Left kidney (tissue), 2 donors: ENCODE measurements around the gene PEAK1. TPM values are rescaled to one million over a fixed set of nuclear protein-coding genes. Genes with fewer than 3 reads are reported as not detected.
A peak's percentile ranks its signal among the peaks of the same experiment; 100 is the strongest.

ENCODE experiments used
- DNase-seq: peaks from one replicate; pipeline ENCODE4 v3.0.0-alpha.2; 2013
- polyA plus RNA-seq: library from polyadenylated mRNA; unstranded; fragments of 120-200 nt; gene quantifications from one replicate; pipeline ENCODE4 v1.2.1, GENCODE V29; 2013; ENCODE audit not compliant: insufficient read length

Gene PEAK1
- polyA plus RNA-seq, 1 donor = 40.5 TPM

DNA sequence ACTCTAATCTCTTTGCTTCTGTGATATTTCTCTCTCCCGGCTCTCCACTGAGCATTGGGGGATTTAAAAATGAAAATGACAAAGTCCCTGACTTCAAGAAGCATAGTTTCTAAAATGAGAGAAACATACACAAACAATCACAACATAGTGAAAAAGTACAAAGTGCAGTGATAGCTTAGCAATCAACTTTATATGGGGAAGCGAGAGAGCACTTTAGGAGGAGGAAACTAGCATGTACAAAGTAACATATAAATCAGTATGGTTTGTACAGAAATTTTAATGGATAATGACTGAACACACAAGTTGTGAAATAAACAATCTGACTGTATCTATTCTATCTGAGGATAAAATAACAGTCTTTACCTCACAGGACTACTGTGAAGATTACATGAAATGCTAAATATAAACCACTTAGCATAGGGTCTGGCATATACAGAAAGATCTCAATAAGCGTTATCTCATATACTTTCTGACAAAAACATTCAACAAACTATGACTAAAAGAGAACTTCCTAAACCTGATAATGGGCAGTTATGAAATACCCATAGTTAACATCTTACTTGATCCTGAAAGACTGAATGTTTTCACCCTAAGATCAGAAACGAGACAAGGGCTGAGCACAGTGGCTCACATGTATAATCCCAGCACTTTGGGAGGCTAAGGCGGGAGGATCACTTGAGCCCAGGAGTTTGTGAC is 61.2 kb downstream of the PEAK1 start:
- DNase-seq = no peak

- no peak for DNase-seq
Measured at GRCh38 chr15:77356305-77356704, 63.6 kb downstream of the PEAK1 start.

GRCh38 chr15:77355321-77355720 is 64.6 kb downstream of the PEAK1 start:
- no peak for DNase-seq

- DNase-seq = no peak
Measured at GRCh38 chr15:77354063-77354462, 65.8 kb downstream of the PEAK1 start.

- no peak for DNase-seq
Measured at GRCh38 chr15:77352887-77353286, 67.0 kb downstream of the PEAK1 start.

GRCh38 chr15:77350792-77351191 is 69.1 kb downstream of the PEAK1 start:
- DNase-seq = no peak

- peak; percentile 13 for DNase-seq
Measured at GRCh38 chr15:77349666-77350065, 70.2 kb downstream of the PEAK1 start.

DNA sequence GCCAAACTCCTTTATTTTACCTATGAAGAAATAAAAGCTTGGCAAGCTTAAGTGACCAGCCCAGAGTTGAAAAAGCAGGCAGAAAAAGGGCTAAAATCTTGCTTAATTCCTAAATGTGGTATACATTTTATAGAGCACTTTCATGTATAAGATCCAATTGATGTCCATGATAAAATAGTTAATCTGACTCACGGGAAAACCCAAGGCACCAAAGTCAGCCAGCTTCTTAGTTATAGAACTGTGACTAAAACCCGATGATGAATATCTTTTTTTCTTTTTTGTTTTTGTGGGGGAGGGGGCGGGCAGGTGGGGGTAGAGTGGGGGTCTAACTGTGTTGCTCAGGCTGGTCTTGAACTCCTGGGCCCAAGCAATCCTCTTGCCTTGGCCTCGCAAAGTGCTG is 71.4 kb downstream of the PEAK1 start:
- no peak for DNase-seq

GRCh38 chr15:77347197-77347596 is 72.7 kb downstream of the PEAK1 start:
- DNase-seq = no peak

- DNase-seq = no peak
Measured at GRCh38 chr15:77346245-77347036, 73.5 kb downstream of the PEAK1 start.

- DNase-seq = no peak
Measured at GRCh38 chr15:77342807-77343206, 77.1 kb downstream of the PEAK1 start.

GRCh38 chr15:77340245-77340644 is 79.7 kb downstream of the PEAK1 start:
- DNase-seq = no peak

DNA sequence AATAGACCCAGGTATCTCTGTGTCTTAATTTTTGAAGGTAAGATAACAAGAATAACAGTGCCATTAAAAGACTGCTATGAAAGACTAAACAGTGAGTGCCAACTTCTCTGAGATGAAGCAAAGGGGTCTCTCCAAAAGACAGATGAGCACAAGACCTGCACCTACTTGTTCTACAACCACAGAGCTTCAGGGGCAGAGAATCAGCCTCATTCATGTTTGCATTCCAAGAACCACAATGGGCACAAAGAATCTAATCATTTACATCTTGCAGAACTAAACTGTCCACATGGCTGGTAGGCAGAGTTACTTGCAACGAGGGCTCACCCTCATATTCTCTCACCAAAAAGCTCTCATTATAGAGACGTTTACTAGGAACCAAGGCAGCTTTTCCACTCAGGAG is 83.9 kb downstream of the PEAK1 start:
- no peak for DNase-seq

DNA sequence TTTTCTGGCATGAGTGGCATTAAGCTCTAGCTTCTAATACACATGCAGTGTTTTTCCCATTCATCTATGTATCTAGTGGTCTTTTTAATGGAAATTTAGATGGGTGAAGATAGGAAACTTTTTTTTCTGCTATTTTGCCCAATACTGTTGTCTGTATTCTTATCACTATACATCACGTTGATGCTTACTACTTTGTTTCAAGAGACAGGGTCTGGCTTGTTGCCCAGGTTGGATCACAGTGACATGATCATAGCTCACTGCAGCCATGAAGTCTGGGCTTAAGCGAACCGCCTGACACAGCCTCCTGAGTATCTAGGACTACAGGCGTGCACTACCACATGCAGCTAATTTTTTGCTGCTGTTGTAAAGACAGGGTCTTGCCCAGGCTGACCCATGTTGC is 84.6 kb downstream of the PEAK1 start:
- no peak for DNase-seq

DNA sequence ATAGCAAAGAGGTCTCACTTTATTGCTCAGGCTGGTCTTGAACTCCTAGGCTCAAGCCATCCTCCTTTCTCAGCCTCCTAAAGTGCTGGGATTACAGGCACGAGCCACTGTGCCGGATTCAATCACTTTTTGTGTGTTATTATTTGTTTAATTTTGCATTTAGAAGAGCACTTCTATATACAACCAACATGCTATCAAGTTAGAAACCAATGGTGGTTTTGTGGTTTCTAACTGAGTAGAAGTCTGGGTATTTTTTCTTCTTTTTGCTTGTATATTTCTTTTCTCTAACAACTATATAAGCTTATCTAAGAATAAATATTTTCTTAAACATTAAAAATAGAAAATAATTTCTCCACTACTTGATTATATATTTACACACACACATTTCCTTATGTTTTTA is 86.7 kb downstream of the PEAK1 start:
- DNase-seq = no peak

DNA sequence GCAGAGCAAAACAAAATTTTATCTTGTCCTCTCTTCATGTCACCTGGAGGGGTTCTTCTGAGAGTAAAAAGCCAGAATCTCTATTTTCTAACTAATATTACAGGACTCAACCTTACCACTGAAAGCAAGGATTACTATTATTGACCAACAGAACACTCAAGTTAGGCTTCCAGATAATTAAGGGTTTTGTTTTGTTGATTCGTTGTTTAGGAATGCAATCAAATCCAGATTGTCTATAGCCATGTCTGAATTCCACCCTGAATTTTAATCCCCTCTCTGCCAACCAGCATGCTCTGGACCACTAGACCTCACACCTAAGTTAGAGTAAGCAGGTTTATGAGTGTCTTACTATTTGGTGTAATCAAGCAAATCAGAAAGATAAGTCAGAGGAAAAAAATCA is 90.7 kb downstream of the PEAK1 start:
- DNase-seq = no peak

DNA sequence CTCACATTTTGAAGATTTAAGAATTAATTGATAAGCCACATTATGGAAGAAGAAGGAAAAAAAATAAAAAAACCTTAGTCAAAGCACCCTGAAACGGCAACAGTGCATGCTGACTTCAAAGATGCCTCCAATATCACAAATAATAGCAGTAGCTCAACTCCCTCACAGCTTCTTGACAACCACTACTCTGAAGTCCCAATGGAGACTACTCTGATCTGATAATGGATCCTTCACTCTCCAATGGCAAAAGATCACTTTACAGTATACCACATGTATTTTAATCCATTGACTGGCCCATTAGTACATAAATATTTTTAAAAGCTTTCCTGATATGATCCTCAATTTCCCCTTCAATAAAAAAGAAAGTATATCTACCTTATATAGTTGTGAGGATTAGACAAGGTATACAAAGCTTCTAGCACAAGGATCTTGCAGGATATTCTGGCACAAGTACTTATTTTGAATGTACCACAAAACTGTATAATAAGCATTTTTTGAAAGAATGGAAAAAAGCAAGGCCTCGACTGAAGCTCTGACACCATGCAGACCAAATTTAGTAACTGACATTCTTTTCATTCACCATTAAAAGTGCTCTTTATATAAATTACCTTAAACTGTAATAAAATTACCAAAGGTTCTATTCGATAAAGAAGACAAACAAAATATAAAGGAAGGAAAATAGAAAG is 91.9 kb downstream of the PEAK1 start:
- no peak for DNase-seq

- no peak for DNase-seq
Measured at GRCh38 chr15:77327168-77327567, 92.7 kb downstream of the PEAK1 start.

DNA sequence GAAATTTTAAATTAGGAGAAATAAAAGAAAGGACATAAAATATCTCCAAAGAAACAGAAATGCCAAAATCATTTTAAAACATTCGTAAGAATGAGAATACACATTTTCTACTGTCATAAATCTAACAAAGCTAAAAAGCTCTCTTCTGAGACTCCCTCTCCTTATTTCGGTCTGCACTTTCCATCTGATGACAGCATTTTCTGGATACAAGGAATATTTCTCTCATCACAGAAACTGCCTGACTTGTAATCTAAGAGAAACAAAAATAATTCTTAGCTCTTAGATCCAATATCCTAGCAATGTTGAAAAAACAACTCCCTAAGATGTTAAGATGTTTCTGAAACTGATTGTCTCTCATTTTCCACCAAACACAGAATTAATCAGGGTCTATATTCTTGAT is 93.5 kb downstream of the PEAK1 start:
- DNase-seq = no peak

DNA sequence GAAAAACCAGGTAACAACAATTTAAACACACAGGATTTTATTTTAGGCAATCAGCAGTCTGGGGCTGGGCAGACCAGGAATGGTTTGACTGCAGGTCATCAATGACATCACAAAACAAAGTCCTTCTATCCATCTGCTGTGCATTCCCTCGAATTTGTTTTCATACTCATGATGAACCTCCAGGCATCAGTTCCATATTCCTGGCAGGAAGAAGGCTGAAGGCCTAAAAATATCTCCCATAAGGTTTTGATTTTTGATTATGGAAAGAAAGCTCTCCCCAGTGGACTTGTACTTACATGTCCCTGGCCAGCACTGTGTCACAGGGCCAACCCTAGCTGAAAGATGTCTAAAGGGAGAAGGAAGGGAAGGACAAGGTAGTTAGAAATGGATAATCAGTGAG is 107.4 kb downstream of the PEAK1 start:
- DNase-seq = no peak

- DNase-seq = no peak
Measured at GRCh38 chr15:77311618-77312398, 108.1 kb downstream of the PEAK1 start.

- no peak for DNase-seq
Measured at GRCh38 chr15:77311020-77311419, 108.9 kb downstream of the PEAK1 start.
